Measurements from ENCODE around the gene SLC25A34.

SLC25A34 gene

DNA sequence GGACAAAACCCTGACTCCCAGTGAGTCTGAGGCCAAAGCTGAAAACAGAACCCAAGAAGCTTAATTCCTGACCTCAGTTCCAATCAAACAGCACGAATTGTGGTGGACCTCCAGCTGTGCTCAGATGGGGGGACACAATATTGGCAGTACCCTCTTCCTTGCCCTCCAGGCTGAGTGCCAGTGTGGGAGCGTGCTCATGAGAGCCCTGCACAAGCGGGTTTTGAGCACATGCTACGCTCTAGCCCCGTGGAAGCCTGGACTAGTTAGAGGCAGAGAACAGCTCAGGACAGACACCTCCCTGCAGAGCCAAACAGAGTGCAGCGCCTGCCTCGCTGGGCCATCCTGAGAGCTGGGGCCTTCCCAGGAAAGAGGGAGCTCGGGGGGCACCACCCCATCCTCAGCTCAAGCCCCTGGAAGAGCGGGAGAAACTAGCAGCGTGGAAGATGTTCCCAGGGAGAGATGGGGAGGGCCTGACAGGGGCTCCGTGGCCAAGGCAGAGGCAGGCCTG is 2.8 kb upstream of the SLC25A34 start:
- DNase-seq (ENCODE audit: low read depth): no peak

DNA sequence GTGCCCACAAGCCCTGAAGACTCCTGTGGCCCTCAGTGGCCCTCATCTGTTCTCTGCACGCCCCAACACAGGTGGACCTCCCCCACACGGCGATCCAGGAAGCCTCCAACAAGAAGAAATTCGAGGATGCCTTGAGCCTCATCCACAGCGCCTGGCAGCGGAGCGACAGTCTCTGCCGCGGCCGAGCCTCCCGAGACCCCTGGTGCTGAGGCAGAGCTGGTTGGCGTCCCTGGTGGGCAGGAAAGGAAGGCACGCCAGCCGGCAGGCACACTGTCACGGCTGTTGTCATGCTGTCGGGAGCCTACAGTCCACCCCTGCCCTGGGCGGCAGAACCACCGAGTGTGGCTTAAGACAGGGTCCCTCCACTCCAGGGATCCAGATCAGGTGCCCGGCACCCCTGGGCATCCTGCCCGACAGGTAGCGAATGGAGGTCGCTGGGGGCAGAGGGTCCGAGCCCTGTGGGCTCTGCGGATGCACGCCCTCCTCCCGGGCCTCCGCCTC is 2.3 kb upstream of the SLC25A34 start:
- DNase-seq (ENCODE audit: low read depth): no peak

DNA sequence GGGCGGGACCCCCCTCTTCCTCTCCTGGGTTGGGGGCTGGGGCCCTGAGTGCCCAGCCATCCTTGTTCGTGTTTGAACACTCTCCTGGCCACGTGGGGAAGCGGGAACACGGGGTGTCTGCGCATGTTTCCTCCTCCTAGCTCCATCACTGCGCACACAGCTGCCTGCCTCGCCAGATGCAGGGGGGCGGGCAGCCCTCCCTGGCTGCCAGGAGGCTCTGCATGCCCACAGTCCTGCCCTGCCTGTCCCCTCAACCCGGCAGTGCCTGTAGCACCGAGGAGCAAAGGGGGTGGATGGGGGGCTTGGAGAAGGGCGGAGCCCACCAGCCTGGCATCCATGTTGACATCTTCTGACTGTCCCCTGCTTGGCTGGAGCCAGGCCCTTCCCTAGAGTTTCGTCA is 1.8 kb upstream of the SLC25A34 start:
- no peak for DNase-seq (ENCODE audit: low read depth)

DNA sequence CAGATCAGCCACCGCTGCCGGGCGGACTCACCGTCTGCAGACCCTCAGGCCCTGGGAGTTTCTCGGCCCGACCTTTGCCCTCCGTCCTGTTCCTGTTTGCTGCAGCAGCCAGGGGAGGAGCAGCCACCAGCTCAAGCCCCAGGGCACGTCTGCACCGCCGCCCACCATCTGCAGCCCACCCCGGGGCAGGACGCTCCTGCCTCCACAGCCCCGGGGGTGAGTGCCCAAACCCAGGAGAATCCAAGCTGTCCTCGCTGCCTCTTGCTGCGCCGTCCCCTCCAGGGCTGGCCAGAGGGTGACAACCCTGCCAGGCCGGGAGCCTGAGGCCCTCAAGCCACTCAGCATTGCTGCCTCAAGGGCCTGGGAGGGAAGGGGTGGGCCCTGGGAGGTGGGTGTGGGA is 1.2 kb upstream of the SLC25A34 start:
- DNase-seq (ENCODE audit: low read depth): no peak

DNA sequence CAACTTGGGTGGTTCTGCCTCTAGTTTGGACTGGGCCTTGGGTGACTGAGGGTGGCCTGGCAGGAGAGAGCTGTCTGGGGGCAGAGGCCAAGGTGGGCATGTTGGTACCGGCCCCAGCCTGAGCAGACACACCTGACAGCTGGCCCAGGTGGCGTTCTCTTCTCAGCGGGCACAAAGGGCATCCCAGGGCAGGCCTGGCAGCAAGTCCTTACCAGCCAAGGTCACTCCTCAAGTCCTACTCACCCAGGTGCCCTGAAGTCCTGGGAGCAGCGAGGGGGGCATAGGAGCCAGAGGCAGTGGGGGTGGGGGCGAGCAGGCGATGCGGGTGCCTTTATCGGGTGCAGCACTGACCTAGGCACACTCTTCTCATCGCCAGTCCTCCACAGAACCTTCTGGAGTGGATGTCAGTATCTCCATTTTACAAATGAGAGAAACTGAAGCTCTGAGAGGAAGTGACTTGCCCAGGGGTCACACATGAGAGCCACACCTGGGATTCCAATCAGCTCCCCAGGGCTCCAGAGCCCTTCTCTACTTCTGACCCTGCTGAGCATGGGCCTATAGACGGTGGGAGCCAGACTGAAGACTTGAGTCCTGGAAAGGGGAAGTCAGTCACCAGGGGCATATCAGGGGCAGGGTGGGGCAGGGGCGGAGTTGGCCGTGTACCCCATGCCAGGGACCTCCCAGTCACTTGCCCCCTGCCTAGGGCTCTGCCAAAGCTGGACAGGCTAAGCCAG is 587 bp upstream of the SLC25A34 start:
- no peak for DNase-seq (ENCODE audit: low read depth)

DNA sequence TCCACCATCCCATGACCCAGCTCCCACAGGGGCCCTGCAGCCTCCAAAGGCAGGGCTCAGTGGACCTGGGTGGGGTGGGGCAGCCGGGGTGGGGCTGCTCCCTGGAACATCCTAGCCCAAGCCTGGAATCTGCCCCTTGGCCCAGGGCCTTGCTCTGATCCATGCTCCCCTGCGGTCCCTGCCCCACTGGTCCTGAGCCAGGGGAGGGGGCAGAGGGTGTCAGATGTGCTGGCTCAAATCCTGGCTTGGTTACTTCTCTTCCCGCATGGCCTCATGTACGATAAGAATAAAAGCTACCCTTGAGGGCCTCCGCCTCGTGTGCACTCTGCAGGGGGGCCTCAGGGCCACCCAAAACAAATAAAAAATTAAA is 819 bp downstream of the SLC25A34 start:
- no peak for DNase-seq (ENCODE audit: low read depth)

DNA sequence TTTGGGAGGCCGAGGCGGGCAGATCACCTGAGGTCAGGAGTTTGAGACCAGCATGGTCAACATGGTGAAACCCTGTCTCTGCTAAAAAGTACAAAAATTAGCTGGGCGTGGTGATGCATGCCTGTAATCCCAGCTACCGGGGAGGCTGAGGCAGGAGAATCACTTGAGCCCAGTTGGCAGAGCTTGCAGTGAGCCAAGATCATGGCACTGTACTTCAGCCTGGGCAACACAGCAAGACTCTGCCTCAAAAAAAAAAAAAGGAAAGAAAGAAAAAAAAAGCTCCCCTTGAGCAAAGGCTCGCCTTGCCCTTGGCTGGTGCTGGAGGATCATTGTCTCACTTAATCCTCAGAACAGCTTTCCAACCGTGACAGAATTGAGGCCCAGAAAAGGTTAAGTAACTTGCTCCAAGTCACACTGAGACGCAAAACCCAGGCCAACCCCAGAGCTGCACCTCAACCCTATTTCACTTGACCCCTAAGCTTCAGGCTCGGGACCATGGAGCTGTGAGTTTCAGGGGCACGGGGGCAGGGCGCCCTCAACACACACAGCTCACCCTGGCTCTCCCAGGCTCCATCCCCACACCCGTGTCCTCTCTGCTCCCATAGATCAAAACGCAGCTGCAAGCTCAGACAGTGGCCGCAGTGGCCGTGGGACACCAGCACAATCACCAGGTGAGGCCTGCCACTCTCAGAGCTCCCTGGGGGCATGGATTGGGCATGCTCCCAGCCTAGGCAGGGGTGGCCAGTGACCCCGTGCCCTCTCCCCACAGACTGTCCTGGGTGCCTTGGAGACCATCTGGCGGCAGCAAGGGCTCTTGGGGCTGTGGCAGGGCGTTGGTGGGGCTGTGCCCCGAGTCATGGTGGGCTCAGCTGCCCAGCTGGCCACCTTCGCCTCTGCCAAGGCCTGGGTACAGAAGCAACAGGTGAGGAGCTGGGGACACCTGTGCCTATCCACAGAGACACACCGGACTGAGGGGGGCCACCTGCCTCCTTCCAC is 1.6 kb downstream of the SLC25A34 start:
- DNase-seq (ENCODE audit: low read depth): no peak

DNA sequence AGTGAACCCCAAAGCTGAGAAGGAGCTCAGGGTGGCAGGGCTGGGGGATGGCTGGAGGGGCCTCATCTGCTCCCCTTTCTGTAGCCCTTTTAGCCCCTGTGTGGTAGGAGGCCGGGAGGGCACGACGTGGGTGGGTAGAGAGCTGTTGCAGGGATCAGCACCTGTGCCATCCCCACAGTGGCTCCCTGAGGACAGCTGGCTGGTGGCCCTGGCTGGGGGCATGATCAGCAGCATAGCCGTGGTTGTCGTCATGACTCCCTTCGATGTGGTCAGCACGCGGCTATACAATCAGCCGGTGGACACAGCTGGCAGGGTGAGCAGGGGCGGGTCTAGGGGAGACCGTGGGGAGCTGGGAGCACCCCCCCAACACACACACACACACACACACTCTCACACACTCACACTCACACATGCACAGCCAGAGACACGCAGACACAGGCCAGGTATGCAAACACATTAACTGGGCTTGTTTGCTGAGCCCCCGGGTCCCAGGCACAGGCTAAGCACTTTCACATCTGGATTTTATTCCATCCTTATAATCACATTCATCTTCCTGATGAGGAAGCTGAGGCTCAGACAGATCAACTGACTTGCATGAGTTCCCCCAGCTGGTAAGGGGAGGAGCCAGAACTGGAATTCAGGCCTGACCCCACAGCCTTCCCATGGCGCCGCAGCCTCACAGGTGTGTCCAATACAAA is 2.5 kb downstream of the SLC25A34 start:
- DNase-seq (ENCODE audit: low read depth): no peak

DNA sequence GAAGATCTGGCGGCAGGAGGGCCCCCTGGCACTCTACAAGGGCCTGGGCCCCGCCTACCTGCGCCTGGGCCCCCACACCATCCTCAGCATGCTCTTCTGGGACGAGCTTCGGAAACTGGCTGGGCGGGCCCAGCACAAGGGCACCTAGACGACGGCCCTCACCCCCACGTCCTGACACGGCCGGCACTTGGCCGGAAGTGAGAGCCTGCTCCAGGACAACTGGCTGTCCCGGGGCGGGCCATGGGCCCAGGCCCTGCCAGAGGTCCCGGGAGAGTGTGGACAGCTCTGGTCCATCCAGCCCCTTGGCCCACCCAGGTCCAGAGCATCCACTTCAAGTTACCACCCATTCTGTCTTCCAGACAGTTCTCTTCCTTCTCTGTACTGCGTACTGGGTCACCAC is 3.2 kb downstream of the SLC25A34 start:
- no peak for DNase-seq (ENCODE audit: low read depth)

DNA sequence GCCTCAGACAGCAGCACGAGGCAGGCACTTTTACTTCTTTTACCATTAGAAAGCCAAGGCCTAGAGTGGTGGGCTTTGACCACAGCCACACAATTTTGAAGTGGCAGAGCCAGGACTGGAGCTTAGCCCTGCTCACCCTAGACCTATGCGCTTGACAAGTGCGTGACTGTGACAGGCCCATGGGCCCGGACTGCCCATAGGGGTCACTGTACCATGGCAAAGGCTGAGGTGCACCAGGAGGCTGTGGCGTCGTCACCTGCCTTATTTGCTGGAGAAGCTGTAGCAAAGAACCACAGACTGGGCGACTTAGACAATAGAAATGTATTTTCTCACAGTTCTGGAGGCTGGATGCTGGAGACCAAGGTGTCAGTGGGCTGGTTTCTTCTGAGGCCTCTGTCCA is 3.7 kb downstream of the SLC25A34 start:
- DNase-seq (ENCODE audit: low read depth): no peak

DNA sequence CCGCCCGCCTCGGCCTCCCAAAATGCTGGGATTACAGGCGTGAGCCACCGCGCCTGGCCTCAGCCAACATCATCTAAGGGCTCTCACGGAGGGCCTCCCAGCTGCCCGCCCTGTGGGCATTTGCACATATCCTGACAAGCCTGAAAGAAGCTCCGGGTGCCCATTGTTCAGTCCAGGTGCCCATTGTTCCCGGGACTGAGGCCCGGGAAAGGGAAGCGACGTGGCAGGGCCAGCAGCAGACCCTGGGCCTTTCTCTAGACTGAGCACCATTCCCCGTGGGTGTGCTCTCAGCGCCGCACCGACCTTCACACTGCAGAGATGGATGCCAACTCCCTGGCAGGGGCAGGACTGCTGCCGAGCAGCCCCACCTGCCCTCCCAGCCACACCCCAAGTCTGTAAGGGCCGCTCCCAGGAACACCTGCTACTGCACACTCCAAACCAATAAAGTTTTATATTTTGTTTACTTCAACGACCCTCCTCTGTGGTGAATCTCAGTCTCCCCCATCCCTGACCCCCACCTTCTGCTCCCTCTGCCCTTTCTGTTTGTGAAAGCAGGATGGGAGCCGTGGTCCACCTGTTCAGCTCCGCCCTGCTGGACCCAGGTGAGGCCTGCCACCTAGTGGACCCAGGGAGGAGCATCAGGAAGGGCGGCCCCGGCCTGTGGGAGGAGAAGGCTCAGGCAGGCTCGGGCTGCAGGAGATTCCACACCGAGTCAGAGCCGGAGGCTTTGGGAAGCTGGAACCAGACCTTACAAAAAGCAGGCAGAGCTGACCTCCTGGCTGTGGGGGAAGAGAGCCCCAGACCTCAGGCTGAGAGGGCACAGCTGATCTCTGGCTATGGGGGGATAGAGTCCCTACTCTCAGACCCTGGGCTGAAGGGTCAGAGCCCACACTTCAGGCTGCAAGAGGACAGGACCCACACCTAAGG is 5.1 kb downstream of the SLC25A34 start:
- DNase-seq (ENCODE audit: low read depth): peak; percentile 26

DNA sequence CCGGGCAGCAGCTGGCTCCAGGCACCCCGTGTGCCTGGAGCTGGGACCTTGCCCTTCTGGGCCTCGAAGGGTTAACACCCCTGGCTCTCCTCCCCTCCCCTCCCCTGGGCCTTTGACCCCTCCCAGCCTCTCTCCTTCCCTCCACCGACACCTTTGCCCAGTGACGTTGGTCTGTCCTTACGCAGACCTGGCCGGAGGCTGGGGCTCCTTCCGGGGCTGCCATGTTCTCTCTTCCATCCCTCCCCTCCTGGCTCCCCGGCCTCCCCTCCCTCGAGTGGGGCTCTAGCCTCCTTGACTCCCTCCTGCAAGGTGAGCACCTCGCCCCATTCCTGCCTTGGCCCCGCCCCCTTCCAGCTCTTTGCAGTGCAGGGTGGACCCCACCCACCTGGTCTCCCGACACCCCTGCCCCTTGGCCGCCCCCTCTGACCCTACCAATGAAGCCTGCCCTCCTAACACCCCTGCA is 6.3 kb downstream of the SLC25A34 start, which contains the start of gene TMEM82:
TMEM82 (plus strand) TSS at position 161 of the 463 bp plus-strand sequence; CDS start at position 222, 61 bp downstream.
- DNase-seq (ENCODE audit: low read depth): no peak

DNA sequence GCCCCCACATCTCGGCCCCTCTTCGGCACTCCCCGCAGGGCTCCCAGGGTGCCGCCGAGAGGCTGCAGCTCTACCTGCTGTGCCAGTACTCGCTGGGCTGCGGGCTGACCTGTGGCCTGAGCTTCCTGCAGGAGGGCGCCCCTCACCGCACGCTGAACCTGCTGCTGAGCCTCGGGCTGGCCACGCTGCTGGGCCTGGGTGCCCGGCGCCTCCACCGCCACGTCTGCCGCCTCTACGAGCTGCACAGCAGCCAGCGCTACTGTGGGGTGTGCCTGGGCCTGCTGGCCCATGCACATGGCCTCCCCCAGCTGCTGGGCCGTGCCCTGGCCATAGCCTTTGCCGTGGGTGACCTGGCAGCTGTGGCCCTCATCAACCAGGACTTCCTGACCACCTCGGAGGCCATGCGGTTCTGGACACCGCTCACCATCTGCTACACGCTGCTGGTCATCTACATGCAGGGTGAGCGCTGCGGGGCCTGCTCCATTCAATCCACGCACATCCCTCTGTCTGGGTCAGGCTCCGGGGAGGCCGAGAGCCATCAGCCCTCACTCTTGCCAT is 8.1 kb downstream of the SLC25A34 start:
- DNase-seq (ENCODE audit: low read depth): no peak

DNA sequence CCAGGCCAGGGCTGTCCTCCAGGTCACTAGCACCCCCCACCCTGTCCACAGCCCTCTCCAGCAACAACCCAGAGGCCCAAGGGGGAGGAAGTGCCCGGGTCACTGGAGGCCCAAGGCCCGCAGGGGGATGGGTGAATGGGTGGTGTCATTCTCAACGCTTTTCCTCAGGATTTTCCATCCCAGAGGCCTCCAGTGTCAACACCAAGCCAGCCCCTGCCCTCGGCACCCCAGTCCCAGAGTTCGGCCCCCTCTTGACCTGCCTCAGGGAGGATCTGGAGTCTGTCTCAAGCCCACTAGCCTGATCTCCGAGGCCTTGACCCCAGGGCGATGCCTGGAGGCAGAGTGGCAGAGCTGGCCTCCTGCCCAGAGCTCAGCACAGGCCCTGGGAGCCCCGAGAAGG is 11.3 kb downstream of the SLC25A34 start:
- DNase-seq (ENCODE audit: low read depth): no peak

DNA sequence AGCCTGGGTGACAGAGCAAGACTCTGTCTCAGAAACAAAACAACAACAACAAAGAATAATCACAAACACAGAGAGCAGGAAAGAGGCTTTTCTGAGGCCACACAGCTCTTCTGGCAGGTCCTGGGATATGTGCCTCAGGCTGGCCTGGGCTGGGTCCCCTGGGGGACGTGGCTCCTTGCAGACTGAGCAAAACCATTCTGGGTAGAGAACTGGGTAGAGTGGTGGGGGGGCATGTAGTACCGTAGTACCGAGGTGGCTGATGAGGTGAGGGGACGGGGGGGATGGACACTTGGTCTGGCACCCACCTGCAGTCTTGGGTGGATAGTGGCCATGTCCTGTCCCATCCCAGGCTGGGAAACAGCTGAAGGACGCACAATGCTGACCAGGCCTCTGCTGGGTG is 12.2 kb downstream of the SLC25A34 start:
- no peak for DNase-seq (ENCODE audit: low read depth)

DNA sequence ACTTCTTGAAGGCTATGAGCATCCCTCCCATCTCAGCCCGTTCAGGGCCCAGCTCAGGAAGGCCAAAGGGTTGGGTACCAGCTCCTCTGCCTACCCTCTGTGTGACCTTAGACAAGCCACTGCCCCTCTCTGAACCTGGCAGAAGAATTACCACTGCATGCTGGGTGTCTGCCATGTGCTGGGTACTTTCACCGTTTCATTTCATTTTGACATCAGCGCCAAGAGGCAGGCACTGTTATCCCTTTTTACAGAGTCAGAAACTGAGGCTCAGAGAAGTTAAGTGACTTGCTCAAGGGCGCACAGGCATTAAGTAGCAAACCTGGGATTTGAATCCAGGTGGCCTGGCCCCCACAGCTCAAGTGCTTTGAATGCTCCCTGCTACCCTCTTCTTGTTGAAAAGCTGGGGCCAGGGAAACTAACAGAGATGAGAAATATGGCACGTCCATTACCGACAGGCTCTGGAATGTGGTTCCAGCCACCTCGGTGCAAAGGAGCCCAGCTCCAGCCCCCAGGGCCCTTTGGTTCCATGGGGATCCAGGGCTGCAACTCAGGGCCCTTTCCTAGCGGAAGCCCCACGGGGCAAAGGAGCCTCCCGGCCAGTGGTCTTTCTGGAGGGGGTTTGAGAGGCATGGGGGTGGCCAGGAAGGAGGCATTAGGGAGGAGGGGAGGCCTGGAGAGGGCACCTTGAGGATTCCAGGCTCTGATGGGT is 12.8 kb downstream of the SLC25A34 start:
- no peak for DNase-seq (ENCODE audit: low read depth)

DNA sequence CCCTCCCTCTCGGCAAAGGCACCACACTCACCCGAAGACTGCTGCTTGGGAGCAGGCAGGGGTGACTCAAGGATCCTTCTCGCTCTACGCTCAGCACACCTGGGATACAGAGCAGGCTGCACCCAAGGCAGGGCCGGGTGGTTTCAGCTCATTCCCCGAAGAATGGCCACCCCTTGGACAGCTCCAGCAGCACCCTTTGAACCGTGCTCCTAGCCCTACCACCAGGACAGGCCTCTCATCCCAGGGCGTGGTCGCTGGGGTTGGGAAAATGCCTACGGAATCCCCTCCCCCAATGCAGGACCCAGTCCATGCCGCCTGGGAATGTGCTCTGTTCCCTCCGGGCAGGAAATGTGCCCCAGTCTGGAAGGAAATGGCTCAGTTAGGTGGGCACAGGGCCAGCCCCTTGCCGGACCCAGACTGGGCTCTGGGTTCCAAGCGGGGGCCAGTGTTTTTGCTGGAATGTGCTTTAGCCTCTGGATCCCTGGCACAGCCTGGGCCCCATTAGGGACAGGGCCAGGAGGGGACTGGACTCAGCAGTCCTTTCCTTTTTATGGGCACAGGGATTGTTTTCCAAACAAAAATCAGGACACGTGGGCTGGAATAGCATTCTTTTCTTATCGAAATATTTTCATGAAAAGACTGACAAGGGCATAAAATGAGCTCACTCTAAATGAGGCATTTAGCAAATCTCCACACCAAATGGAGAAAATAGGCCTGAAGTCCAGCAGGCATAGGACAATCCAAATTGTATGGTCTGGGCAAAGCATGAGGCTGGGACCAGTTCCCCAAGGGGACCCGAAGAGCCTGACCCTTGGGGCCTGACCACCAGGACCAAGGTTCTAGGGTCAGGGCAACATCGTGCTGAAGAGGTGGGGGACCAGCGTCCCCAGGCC is 13.6 kb downstream of the SLC25A34 start:
- no peak for DNase-seq (ENCODE audit: low read depth)

DNA sequence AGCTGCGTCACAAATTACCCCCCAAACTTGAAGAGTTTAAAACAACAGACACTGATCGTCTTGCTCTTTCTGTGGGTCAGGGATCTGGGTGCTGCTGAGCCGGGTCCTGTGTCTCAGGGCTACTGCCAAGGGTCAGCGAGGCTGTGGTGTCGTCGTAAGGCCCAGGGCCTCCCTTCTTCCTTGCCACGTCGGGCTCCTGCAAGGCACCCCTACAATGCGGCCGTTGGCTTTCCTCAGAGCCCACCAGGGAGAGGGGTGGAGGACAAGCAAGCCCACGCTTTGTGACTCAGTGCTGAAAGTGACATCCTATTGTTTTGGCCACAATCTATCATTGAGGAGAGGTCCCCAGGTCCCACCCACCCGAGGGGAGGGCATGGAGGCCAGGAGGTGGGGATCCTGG is 14.9 kb downstream of the SLC25A34 start:
- no peak for DNase-seq (ENCODE audit: low read depth)

DNA sequence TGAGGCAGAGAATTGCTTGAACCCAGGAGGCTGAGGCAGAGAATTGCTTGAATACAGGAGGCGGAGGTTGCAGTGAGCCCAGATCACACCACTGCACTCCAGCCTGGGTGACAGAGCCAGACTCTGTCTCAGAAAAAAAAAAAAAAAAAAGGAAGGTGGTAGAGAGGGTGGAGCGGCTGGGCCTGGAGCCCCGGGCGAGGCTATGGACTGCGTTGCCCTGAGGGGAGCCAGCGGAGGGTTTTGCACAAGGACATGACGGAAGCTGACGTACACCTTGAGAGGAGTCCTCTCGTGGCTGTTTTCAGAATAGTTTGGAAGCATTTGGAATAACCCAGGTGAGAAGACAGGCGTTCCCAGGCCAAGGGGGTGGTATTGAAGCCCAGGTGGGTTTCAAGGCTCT is 15.7 kb downstream of the SLC25A34 start:
- DNase-seq (ENCODE audit: low read depth): no peak

All from fibroblast of gingiva (primary cell).